Measurements from ENCODE around the gene PAX2. TPM values are rescaled to one million over a fixed set of nuclear protein-coding genes. Genes with fewer than 3 reads are reported as not detected.

The PAX2 gene
- total RNA-seq, 1 donor from 2014 or later: 0.34 TPM

GRCh38 chr10:100713859-100714565 is 31.4 kb upstream of the PAX2 start:
- Histone ChIP-seq H3K4me1 (peaks cover 8% of the 10 kb centered on the region), H3F3A (ENCODE audit: low read depth) (peaks cover 7% of the 10 kb centered on the region), H3K4me3 (peak overlapping the region; percentile 20), H2AFZ (replicated peaks) (no peak overlapping the region), H3K9ac (no peak overlapping the region), H3K27ac (no peak overlapping the region), H3K79me2 (ENCODE audit: low read depth) (no peaks in the 10 kb centered on the region), H3K4me2 (peak overlapping the region; percentile 67), H3K9me3 (ENCODE audit: low read depth) (no peaks in the 10 kb centered on the region), H4K20me1 (ENCODE audit: low read depth) (peaks cover 76% of the 10 kb centered on the region), H3K27me3 (peaks cover 100% of the 10 kb centered on the region), H3K36me3 (no peaks in the 10 kb centered on the region)
- TF ChIP-seq EZH2phosphoT487 (IDR thresholded peaks at IDR 0.05) (peak; percentile 91), EZH2 (IDR thresholded peaks at IDR 0.05) (peak; percentile 97), CTCF (IDR thresholded peaks at IDR 0.05) (no peak)
- Mint-ChIP-seq H3K27me3 (ENCODE audit: insufficient read depth, low read depth) (peaks cover 72% of the 10 kb centered on the region), H3K4me1 (peaks cover 8% of the 10 kb centered on the region), H3K36me3 (no peaks in the 10 kb centered on the region), H3K27ac (no peak overlapping the region), H3K4me3 (no peak overlapping the region), H3K9me3 (peaks cover 10% of the 10 kb centered on the region)
- no peak for DNase-seq (ENCODE audit: low spot score)

DNA sequence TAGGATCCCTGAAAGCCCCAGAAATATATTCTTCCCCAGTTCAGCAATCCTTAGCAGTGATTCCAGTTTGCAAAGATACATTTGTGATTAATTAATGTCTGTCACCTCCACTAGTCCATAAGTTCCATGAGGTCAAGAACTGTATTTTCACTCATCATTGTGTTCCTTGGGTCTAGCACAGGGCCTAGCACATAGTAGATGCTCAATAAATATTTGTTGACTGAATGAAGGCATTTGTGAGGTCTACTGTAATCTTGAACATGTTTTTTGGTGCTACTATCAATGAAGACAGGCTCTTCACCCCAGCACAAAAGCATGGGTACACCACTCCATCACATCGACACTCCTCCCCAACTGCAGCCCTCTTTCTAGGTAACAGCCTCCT is 30.8 kb upstream of the PAX2 start:
- Mint-ChIP-seq H3K9me3 (peaks cover 10% of the 10 kb centered on the region), H3K4me3 (no peak overlapping the region), H3K27ac (no peak overlapping the region)

GRCh38 chr10:100715101-100715444 is 30.3 kb upstream of the PAX2 start:
- peaks cover 100% of the 10 kb centered on the region for H3K27me3 ChIP-seq
- H3K36me3 ChIP-seq: no peaks in the 10 kb centered on the region
- peaks cover 6% of the 10 kb centered on the region for H3K4me1 Mint-ChIP-seq
- H3K9me3 ChIP-seq (ENCODE audit: low read depth): no peaks in the 10 kb centered on the region
- H3K36me3 Mint-ChIP-seq: no peaks in the 10 kb centered on the region
- H3K4me3 ChIP-seq: peak overlapping the region; percentile 48
- no peak overlapping the region for H3K9ac ChIP-seq
- H2AFZ ChIP-seq (replicated peaks): no peak overlapping the region
- H3K4me3 Mint-ChIP-seq: peak overlapping the region; percentile 74
- H3F3A ChIP-seq (ENCODE audit: low read depth): peaks cover 7% of the 10 kb centered on the region
- no peak overlapping the region for H3K4me2 ChIP-seq
- TF ChIP-seq EZH2 (IDR thresholded peaks at IDR 0.05) (no peak), EZH2phosphoT487 (IDR thresholded peaks at IDR 0.05) (peak; percentile 29)
- no peaks in the 10 kb centered on the region for H3K79me2 ChIP-seq (ENCODE audit: low read depth)
- H3K4me1 ChIP-seq: peaks cover 3% of the 10 kb centered on the region
- H3K9me3 Mint-ChIP-seq: peaks cover 10% of the 10 kb centered on the region
- DNase-seq (ENCODE audit: low spot score): no peak
- no peak overlapping the region for H3K27ac ChIP-seq
- peaks cover 73% of the 10 kb centered on the region for H3K27me3 Mint-ChIP-seq (ENCODE audit: insufficient read depth, low read depth)
- H4K20me1 ChIP-seq (ENCODE audit: low read depth): peaks cover 65% of the 10 kb centered on the region
- no peak overlapping the region for H3K27ac Mint-ChIP-seq

More for the DNA sequence above, 30.8 kb upstream of the PAX2 start:
- Mint-ChIP-seq H3K36me3 (no peaks in the 10 kb centered on the region), H3K4me1 (peaks cover 6% of the 10 kb centered on the region), H3K27me3 (ENCODE audit: insufficient read depth, low read depth) (peaks cover 72% of the 10 kb centered on the region)
- H3K27ac ChIP-seq: no peak overlapping the region
- no peak overlapping the region for H2AFZ ChIP-seq (replicated peaks)
- no peak for DNase-seq (ENCODE audit: low spot score)
- no peak overlapping the region for H3K4me2 ChIP-seq
- no peak for TF ChIP-seq EZH2phosphoT487 (IDR thresholded peaks at IDR 0.05)
- no peak overlapping the region for H3K4me3 ChIP-seq
- H3F3A ChIP-seq (ENCODE audit: low read depth): peaks cover 7% of the 10 kb centered on the region
- no peaks in the 10 kb centered on the region for H3K9me3 ChIP-seq (ENCODE audit: low read depth)
- H3K4me1 ChIP-seq: peaks cover 8% of the 10 kb centered on the region
- H3K36me3 ChIP-seq: no peaks in the 10 kb centered on the region
- no peak overlapping the region for H3K9ac ChIP-seq
- peaks cover 100% of the 10 kb centered on the region for H3K27me3 ChIP-seq
- no peaks in the 10 kb centered on the region for H3K79me2 ChIP-seq (ENCODE audit: low read depth)
- peaks cover 71% of the 10 kb centered on the region for H4K20me1 ChIP-seq (ENCODE audit: low read depth)

DNA sequence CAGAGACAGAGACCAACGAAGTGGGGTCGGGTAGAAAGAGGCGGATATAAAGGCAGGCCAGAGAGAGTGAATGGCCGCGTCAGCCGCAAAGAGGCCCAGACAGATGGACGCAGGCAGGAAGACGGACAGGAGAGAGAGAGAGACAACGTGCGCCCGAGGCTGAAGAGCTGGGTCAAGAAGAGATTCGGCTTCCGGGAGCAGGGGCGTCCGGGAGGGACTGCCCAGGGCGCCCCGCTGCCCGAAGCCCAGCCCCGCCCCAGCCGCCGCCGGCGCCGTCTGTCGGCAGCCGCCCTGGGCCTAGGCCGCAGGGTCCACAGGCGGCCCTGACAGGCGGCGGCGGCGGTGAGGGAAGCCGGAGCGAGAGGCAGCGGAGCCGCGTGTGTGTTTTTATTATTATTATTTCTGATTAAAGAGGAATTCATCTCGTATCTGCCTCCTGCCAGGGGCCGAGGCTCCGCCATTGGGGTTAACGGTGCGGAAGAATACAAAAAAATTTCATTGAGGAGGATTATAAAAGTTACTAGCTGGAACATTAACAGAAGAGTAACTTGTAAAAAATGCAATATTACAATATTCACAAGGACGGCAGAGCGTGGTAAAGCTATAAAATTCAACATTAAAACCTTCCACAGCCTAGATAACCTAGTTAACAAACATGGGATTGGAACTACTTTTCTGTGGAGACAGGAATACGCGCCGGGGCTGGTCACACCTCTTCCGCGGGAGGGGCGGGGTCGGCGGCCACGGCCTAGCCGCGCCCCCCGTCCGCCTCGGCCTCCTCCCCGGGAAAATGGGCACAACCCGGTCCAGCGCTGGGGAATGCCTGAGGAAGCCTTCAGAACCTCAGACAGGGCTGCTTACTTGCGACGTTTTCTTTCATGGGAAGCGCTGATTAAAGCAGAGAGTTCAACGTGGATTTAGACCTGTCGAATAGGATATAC is 29.7 kb upstream of the PAX2 start:
- Mint-ChIP-seq H3K9me3 (peaks cover 10% of the 10 kb centered on the region), H3K36me3 (no peaks in the 10 kb centered on the region), H3K4me3 (peak overlapping the region; percentile 74), H3K4me1 (peaks cover 3% of the 10 kb centered on the region), H3K27ac (no peak overlapping the region), H3K27me3 (ENCODE audit: insufficient read depth, low read depth) (peaks cover 69% of the 10 kb centered on the region)
- no peaks in the 10 kb centered on the region for H3K79me2 ChIP-seq (ENCODE audit: low read depth)
- H3K4me3 ChIP-seq: peak overlapping the region; percentile 48
- peaks cover 6% of the 10 kb centered on the region for H3F3A ChIP-seq (ENCODE audit: low read depth)
- H3K4me1 ChIP-seq: no peaks in the 10 kb centered on the region
- H3K27ac ChIP-seq: no peak overlapping the region
- H3K36me3 ChIP-seq: no peaks in the 10 kb centered on the region
- H3K9ac ChIP-seq: no peak overlapping the region
- H3K9me3 ChIP-seq (ENCODE audit: low read depth): no peaks in the 10 kb centered on the region
- H4K20me1 ChIP-seq (ENCODE audit: low read depth): peaks cover 59% of the 10 kb centered on the region
- DNase-seq (ENCODE audit: low spot score): peak; percentile 69
- H3K4me2 ChIP-seq: peak overlapping the region; percentile 81
- peaks cover 100% of the 10 kb centered on the region for H3K27me3 ChIP-seq
- TF ChIP-seq EZH2phosphoT487 (IDR thresholded peaks at IDR 0.05) (peak; percentile 94), CTCF (IDR thresholded peaks at IDR 0.05) (no peak), EZH2 (IDR thresholded peaks at IDR 0.05) (peak; percentile 97)
- H2AFZ ChIP-seq (replicated peaks): peak overlapping the region; percentile 90
